Osteocyte (in vitro differentiated cells): ENCODE results near the gene HYDIN. TPM values are rescaled to one million over a fixed set of nuclear protein-coding genes. Genes with fewer than 3 reads are reported as not detected.

Experiments used
- DNase-seq: peaks from one replicate; pipeline ENCODE4 v3.0.0; 2021; ENCODE audit warnings: mixed read lengths; ENCODE audit not compliant: unreplicated experiment; ENCODE audit errors: extremely low spot score
- H3K27ac Mint-ChIP-seq: one replicate; pipeline ENCODE4 v1.8.0; 2021; ENCODE audit warnings: mild to moderate bottlenecking, mixed read lengths; ENCODE audit not compliant: unreplicated experiment
- H3K27me3 Mint-ChIP-seq: one replicate; pipeline ENCODE4 v1.8.0; 2021; ENCODE audit warnings: mixed read lengths; ENCODE audit not compliant: unreplicated experiment
- H3K36me3 Mint-ChIP-seq: one replicate; pipeline ENCODE4 v1.8.0; 2021; ENCODE audit warnings: mixed read lengths; ENCODE audit not compliant: unreplicated experiment
- H3K4me1 Mint-ChIP-seq: one replicate; pipeline ENCODE4 v1.8.0; 2021; ENCODE audit warnings: mixed read lengths; ENCODE audit not compliant: unreplicated experiment
- H3K4me3 Mint-ChIP-seq: one replicate; pipeline ENCODE4 v1.8.0; 2021; ENCODE audit warnings: mild to moderate bottlenecking, moderate library complexity, mixed read lengths; ENCODE audit not compliant: unreplicated experiment
- H3K9me3 Mint-ChIP-seq: one replicate; pipeline ENCODE4 v1.8.0; 2021; ENCODE audit warnings: mixed read lengths; ENCODE audit not compliant: unreplicated experiment
- CTCF ChIP-seq: fragments of 200-600 bp; sonication (generic); IDR thresholded peaks from 2 replicates; pipeline ENCODE4 v1.5.0; 2021; ENCODE audit warnings: antibody characterized with exemption, mild to moderate bottlenecking, moderate library complexity
- total RNA-seq: library from RNA; stranded (reverse); gene quantifications from 2 replicates; pipeline ENCODE4 v1.2.1, GENCODE V29; 2021

HYDIN gene
- total RNA-seq, 1 donor from 2014 or later, result not detected

GRCh38 chr16:71255721-71256120 is 25.2 kb upstream of the HYDIN start:
- Mint-ChIP-seq H3K4me1 (no peaks in the 10 kb centered on the region), H3K4me3 (no peak overlapping the region), H3K27ac (no peak overlapping the region), H3K9me3 (no peaks in the 10 kb centered on the region), H3K36me3 (no peaks in the 10 kb centered on the region), H3K27me3 (peaks cover 16% of the 10 kb centered on the region)
- DNase-seq, result no peak
- no peak for TF ChIP-seq CTCF

GRCh38 chr16:71254832-71255525 is 24.5 kb upstream of the HYDIN start:
- TF ChIP-seq CTCF, result no peak
- Mint-ChIP-seq H3K9me3 (no peaks in the 10 kb centered on the region), H3K36me3 (no peaks in the 10 kb centered on the region), H3K4me3 (no peak overlapping the region), H3K27ac (no peak overlapping the region), H3K4me1 (no peaks in the 10 kb centered on the region), H3K27me3 (peaks cover 16% of the 10 kb centered on the region)
- DNase-seq, result no peak

GRCh38 chr16:71250461-71251235 is 20.1 kb upstream of the HYDIN start:
- Mint-ChIP-seq H3K4me3 (no peak overlapping the region), H3K4me1 (no peaks in the 10 kb centered on the region), H3K9me3 (no peaks in the 10 kb centered on the region), H3K36me3 (no peaks in the 10 kb centered on the region), H3K27ac (no peak overlapping the region), H3K27me3 (peaks cover 6% of the 10 kb centered on the region)
- no peak for TF ChIP-seq CTCF
- DNase-seq, result no peak

GRCh38 chr16:71249399-71249798 is 18.9 kb upstream of the HYDIN start:
- H3K4me1 Mint-ChIP-seq, result no peaks in the 10 kb centered on the region
- H3K4me3 Mint-ChIP-seq, result no peak overlapping the region
- TF ChIP-seq CTCF, result no peak
- H3K36me3 Mint-ChIP-seq, result no peaks in the 10 kb centered on the region
- DNase-seq, result no peak
- H3K27me3 Mint-ChIP-seq, result peaks cover 3% of the 10 kb centered on the region
- H3K9me3 Mint-ChIP-seq, result no peaks in the 10 kb centered on the region
- H3K27ac Mint-ChIP-seq, result no peak overlapping the region

- DNase-seq, result no peak
- Mint-ChIP-seq H3K4me3 (no peak overlapping the region), H3K27ac (no peak overlapping the region), H3K9me3 (no peaks in the 10 kb centered on the region), H3K36me3 (no peaks in the 10 kb centered on the region), H3K27me3 (peaks cover 3% of the 10 kb centered on the region), H3K4me1 (no peaks in the 10 kb centered on the region)
- TF ChIP-seq CTCF, result no peak
Observed at GRCh38 chr16:71247478-71247877, 17.0 kb upstream of the HYDIN start.
